Aorta (tissue), 5 donors: ENCODE measurements around the gene IFI27L2. TPM values are rescaled to one million over a fixed set of nuclear protein-coding genes. Genes with fewer than 3 reads are reported as not detected.
A peak's percentile ranks its signal among the peaks of the same experiment; 100 is the strongest.

Experiments used
- ATAC-seq: fragments of 200-7000 bp; cut with Tn5 transposase; one replicate; pipeline ENCODE4 v1.9.1; 2022; ENCODE audit warnings: moderate library complexity; ENCODE audit not compliant: low FRiP score
- DNase-seq, 2 donors: peaks; one replicate each; pipeline ENCODE4 v3.0.0-alpha.2; 2020
- H3K27ac ChIP-seq, 2 donors: one replicate each; pipeline ENCODE4 v1.5.1; 2013; ENCODE audit warnings: low read length in 2 of 2, mild to moderate bottlenecking in 2 of 2, moderate library complexity in 2 of 2, control low read depth in 1 of 2, inconsistent platforms in 1 of 2, low read depth in 1 of 2
- H3K27me3 ChIP-seq, 2 donors: one replicate each; pipeline ENCODE4 v1.6.1; 2013; ENCODE audit warnings: control low read depth in 1 of 2, low read length in 1 of 2, mild to moderate bottlenecking in 1 of 2, moderate library complexity in 1 of 2; ENCODE audit not compliant: insufficient read depth in 2 of 2, control insufficient read depth in 1 of 2
- H3K36me3 ChIP-seq, 2 donors: one replicate each; pipeline ENCODE4 v1.6.1; 2013; ENCODE audit warnings: control low read depth in 1 of 2, low read length in 1 of 2, mild to moderate bottlenecking in 1 of 2; ENCODE audit not compliant: insufficient read depth in 2 of 2, control insufficient read depth in 1 of 2
- H3K4me1 ChIP-seq, 2 donors: one replicate each; pipeline ENCODE4 v1.6.1; 2013; ENCODE audit warnings: low read length in 2 of 2, control low read depth in 1 of 2, mild to moderate bottlenecking in 1 of 2, moderate library complexity in 1 of 2; ENCODE audit not compliant: insufficient read depth in 2 of 2, control insufficient read depth in 1 of 2
- H3K4me3 ChIP-seq, 2 donors: one replicate each; pipeline ENCODE4 v1.5.1; 2013; ENCODE audit warnings: low read length in 2 of 2, control low read depth in 1 of 2, mild to moderate bottlenecking in 1 of 2
- H3K9me3 ChIP-seq: one replicate; pipeline ENCODE4 v1.6.1; 2013; ENCODE audit warnings: mild to moderate bottlenecking, low read length; ENCODE audit not compliant: control insufficient read depth
- WGBS, 2 donors: extraction: QIAGEN DNeasy Blood & Tissue Kit; methylation state at CpG; one replicate each; pipeline ENCODE4 v1.1.7; 2013; 5-methylcytosine and 5-hydroxymethylcytosine counted together
- intact Hi-C, 2 donors: fragments of 100-400 bp; cut with DNase I; formaldehyde crosslinking; loops; one replicate each; pipeline versions ENCODE4 v1.14.2 to v1.15.0; 2022
- polyA plus RNA-seq, 2 donors: library from polyadenylated mRNA; stranded (reverse); fragments of 200-250 nt; gene quantifications; one replicate each; pipeline ENCODE4 v1.2.3, GENCODE V29; 2013
- total RNA-seq, 2 donors: library from RNA; stranded (reverse); fragmentation: NEBNext Ultra II Directional; extraction: Animal tissue kit (Norgen Biotek cat#: 25700); gene quantifications; one replicate each; pipeline ENCODE4 v1.2.1, GENCODE V29; 2021
- donor health status: healthy with polysubstance abuse.
- donor health status: Bipolar disorder and iron deficiency.
- donor health status: DM: no; HTN: no; CAD: no.
- donor health status: DM: no; HTN: no; CAD: no.
- donor health status: DM: yes; HTN: yes; CAD: no.

The IFI27L2 gene
- total and polyA plus RNA-seq, 4 donors: 52.4 to 168 (median 103) TPM

DNA sequence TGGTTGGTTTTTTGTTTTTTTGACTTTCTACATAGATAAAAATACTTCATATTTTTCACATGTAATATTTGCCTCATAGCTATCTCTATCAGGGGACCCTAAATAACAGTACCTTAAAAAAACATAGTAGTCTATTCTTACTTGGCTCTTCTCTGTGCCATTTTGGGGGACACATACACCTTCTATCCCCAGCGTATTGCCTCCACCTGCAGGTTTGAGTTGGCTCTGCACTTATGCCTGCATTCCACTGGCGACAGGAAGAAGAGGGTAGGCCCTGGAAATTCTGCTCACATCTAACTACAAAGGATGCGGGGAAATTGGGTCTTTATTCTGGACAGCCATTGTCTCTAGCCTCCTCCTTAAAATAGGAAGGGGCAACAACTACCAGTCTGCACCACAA, 13.8 kb upstream of the IFI27L2 start:
- DNase-seq (no peak), ATAC-seq (no peak)
- no peaks in the 10 kb centered on the region for H3K27me3 ChIP-seq
- no peaks in the 10 kb centered on the region for H3K36me3 ChIP-seq
- H3K4me1 ChIP-seq: no peaks in the 10 kb centered on the region
- no peak overlapping the region for H3K27ac ChIP-seq
- WGBS, 2 donors: 78 to 79% methylated on average over 3 of the region's 3 CpGs
- intact Hi-C loops: no loop called here
- no peak overlapping the region for H3K4me3 ChIP-seq
- no peaks in the 10 kb centered on the region for H3K9me3 ChIP-seq

DNA sequence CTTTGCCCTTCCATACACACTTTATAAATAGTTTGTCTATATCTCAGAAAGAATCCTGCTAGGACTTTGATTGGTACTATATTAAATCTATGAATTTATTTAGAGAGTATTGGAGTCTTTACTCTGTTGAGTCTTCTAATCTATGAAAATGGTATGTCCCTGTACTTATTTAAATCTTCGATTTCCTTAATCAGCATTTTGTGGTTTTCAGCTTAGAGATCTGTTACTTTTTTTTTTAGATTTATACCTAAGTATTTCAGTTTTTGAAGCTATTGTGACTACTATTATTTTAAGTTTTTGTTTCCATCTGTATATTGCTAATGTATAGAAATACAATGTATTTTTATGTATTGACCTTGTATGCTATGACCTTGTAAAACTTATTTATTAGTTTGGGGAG, 13.4 kb upstream of the IFI27L2 start:
- 88 to 96% methylated on average over 1 of the region's 1 CpG for WGBS, 2 donors
- H3K27ac ChIP-seq: no peak overlapping the region
- no peaks in the 10 kb centered on the region for H3K36me3 ChIP-seq
- H3K9me3 ChIP-seq: no peaks in the 10 kb centered on the region
- no peak for ATAC-seq
- H3K4me3 ChIP-seq: no peak overlapping the region
- intact Hi-C loops: no loop called here
- DNase-seq: no peak
- H3K27me3 ChIP-seq: no peaks in the 10 kb centered on the region
- H3K4me1 ChIP-seq: no peaks in the 10 kb centered on the region

DNA sequence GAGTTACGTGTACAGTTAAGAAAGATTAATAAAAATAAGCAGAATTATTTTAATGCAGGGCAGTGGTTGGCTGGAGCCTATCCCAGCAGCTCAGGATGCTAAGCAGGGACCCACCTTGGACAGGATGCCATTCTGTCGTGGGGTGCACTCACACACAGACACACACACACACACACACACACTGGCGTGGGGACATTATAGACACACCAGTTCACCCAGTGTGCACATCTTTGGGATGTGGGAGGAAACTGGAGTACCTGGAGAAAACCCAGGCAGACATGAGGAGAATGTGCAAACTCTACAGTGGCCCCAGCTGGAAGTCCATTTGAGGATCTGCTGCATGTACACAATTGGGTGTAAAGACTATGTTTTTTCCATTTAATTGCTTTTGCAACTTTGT, 12.8 kb upstream of the IFI27L2 start:
- no peaks in the 10 kb centered on the region for H3K27me3 ChIP-seq
- intact Hi-C loops: no loop called here
- H3K4me3 ChIP-seq: no peak overlapping the region
- no peak overlapping the region for H3K27ac ChIP-seq
- no peaks in the 10 kb centered on the region for H3K4me1 ChIP-seq
- DNase-seq (no peak), ATAC-seq (no peak)
- 58 to 66% methylated on average over 3 of the region's 3 CpGs for WGBS, 2 donors
- H3K9me3 ChIP-seq: no peaks in the 10 kb centered on the region
- H3K36me3 ChIP-seq: no peaks in the 10 kb centered on the region

DNA sequence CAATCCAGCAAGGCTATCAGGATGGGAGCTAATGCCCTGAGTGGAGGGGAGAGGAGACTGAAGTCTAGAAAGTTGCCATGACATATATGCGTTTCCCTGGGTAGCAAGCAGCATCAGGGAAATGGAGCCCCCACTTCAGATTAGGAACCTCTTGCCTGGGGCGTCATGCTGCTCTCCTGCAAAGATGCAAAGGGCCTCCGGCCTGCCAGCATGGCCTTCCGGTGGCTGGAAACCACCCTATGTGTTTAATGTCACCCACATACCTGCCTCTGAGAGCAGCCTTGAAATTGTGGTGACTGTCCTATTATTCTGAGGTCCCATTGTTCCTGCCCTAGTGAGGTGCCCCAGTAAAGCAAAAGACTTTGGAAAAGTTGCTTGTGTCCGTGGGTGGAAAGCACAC, 10.0 kb upstream of the IFI27L2 start:
- ATAC-seq (no peak), DNase-seq (no peak)
- intact Hi-C loops: loop anchor here in 1 of 2 donors (5.0 kb wide), 2 partner anchors 38 to 202 kb away; no protein-coding TSS in a partner anchor
- H3K9me3 ChIP-seq: peaks cover 4% of the 10 kb centered on the region
- no peaks in the 10 kb centered on the region for H3K36me3 ChIP-seq
- no peak overlapping the region for H3K27ac ChIP-seq
- no peaks in the 10 kb centered on the region for H3K27me3 ChIP-seq
- 87 to 95% methylated on average over 5 of the region's 5 CpGs for WGBS, 2 donors
- no peaks in the 10 kb centered on the region for H3K4me1 ChIP-seq
- H3K4me3 ChIP-seq: no peak overlapping the region

DNA sequence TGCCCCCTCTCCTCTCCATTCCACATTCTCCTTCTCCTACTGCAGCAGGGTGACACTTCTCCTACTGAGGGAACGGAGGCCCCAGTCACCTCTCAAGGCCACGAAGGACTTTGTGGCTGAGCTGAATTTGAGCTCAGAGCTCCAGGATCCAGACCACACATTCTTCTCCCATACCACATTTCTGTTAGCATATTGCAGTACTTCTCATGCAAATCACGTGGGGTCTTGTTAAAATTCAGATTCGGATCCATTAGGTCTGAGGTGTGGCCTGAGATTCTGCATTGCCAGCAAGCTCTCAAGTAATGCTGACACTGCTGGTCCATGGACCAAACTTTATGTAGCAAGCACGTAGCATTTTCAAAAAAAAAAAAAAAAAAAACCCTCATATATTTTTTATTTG, 9.6 kb upstream of the IFI27L2 start:
- Histone ChIP-seq H3K9me3 (peaks cover 4% of the 10 kb centered on the region), H3K4me3 (no peak overlapping the region), H3K27me3 (no peaks in the 10 kb centered on the region), H3K27ac (no peak overlapping the region), H3K4me1 (no peaks in the 10 kb centered on the region), H3K36me3 (no peaks in the 10 kb centered on the region)
- WGBS, 2 donors: 68 to 81% methylated on average over 5 of the region's 5 CpGs
- DNase-seq: no peak
- no peak for ATAC-seq
- intact Hi-C loops: loop anchor here in 1 of 2 donors (5.0 kb wide), 2 partner anchors 38 to 202 kb away; no protein-coding TSS in a partner anchor

DNA sequence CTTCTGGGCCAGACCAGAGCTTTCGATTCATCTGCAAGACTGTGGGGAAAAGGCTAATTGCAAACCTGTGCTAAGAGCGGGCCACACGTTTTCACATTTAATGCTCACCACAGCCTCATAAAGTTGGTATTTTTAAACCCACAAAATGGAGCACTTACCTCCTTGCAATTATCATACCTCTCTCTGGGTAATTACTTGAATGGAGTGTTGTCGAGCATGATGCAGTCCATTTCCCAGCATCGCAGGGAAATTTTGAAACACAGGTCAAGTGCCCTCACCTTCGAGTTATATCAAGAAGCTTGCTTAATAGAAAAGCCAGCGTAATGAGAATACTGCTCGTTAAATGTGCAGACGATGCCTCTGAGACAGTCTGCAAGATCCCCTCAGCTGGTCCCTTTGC, 8.8 kb upstream of the IFI27L2 start:
- ATAC-seq: no peak
- Histone ChIP-seq H3K4me1 (no peaks in the 10 kb centered on the region), H3K9me3 (peaks cover 4% of the 10 kb centered on the region), H3K27me3 (no peaks in the 10 kb centered on the region), H3K4me3 (no peak overlapping the region), H3K27ac (no peak overlapping the region), H3K36me3 (no peaks in the 10 kb centered on the region)
- intact Hi-C loops: loop anchor here in 1 of 2 donors (5.0 kb wide), 2 partner anchors 39 to 201 kb away; no protein-coding TSS in a partner anchor
- no peak for DNase-seq
- whole genome bisulfite sequencing, 2 donors: 90 to 93% methylated on average over 9 of the region's 9 CpGs

DNA sequence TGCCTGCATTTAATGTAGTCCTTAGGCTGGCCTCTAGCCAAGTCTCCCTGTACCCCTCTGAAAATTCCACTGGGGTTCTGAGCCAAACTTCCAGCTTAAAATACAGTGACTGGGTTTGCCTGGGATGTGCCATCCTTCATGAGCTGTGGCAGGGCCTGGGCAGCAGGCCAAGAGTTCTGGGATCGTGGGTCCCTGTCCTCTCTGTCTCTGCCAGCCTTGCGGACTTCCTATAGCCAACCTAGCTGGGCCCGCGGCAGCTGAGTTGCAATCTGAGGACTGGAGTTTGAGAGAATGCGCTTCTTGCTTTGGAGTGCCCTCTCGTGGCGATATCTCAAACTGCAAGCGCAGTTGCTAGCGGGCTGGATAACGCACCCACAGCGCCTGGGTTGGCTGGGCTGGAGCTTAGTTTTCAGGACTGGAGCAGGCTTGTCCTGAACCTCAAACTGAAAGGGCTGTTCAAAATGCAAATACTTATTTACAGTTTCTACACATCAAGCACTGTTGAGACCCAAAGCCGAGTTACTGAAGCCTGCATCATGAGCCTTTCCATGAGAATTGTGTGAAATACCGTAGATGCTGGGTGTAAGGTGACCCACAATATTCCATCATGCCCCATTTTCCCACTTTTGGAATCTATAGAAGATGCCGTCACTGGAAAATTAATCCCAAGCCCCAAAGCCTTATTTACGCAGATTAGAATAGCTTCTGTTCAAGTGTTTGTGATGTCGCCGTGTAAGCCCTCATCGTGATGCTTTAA, 7.3 kb upstream of the IFI27L2 start:
- H3K4me3 ChIP-seq: no peak overlapping the region
- H3K9me3 ChIP-seq: peaks cover 4% of the 10 kb centered on the region
- ATAC-seq (peak; percentile 92), DNase-seq (peak; percentile 92 to 96)
- H3K4me1 ChIP-seq: no peaks in the 10 kb centered on the region
- no peaks in the 10 kb centered on the region for H3K27me3 ChIP-seq
- H3K36me3 ChIP-seq: no peaks in the 10 kb centered on the region
- WGBS, 2 donors: 30 to 31% methylated on average over 18 of the region's 18 CpGs
- H3K27ac ChIP-seq: no peak overlapping the region
- intact Hi-C loops: loop anchor here (1.0 to 5.0 kb wide), 4 partner anchors 41 to 199 kb away; no protein-coding TSS in a partner anchor

DNA sequence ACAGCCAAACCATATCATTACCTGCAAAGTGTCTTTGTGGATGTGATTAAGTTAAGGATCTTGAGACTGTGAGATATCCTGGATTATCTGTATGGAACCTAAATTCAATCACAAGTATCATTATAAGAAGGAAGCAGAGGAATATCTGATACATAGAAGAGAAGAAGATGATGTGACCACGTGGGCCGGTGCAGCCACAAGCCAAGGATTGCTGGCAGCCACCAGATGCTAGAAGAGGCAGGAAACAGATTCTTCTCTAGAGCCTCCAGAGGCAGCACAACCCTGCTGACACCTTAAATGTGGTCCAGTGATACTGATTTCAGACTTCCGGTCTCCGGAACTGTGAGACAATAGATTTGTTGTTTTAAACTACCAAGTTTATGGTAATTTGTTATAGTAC, 6.1 kb upstream of the IFI27L2 start:
- DNase-seq (no peak), ATAC-seq (no peak)
- peaks cover 4% of the 10 kb centered on the region for H3K9me3 ChIP-seq
- H3K27me3 ChIP-seq: no peaks in the 10 kb centered on the region
- H3K27ac ChIP-seq: no peak overlapping the region
- H3K36me3 ChIP-seq: no peaks in the 10 kb centered on the region
- 79 to 87% methylated on average over 4 of the region's 4 CpGs for WGBS, 2 donors
- H3K4me1 ChIP-seq: no peaks in the 10 kb centered on the region
- no peak overlapping the region for H3K4me3 ChIP-seq
- intact Hi-C loops: loop anchor here in 1 of 2 donors (5.0 kb wide), 2 partner anchors 42 to 198 kb away; no protein-coding TSS in a partner anchor

DNA sequence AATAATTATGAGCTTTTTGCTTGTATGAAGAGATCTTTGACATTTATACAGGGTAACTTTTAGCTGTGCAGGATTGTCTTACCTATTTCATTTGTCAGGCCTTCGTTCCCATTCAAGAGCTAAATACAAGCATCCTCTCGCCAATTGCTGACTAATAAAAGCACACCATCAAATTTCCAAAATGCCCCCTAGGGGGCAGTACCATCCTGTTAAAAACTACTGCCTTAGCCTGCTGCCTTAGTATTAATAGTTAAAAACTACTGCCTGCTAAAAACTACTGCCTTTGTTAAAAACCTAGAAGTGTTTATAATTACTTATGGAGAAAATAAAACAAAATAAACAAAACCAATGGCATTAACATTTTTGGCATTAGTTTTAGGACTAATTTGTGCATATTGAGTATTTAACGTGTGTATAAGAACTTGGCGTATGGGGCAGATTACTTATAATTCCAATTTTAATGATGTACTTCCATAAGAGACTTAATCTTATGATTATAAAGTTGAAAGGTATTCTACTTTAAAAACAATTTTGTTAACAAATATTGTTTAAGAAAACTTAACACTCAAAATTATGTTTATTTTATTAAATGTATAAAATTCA, 3.0 kb upstream of the IFI27L2 start:
- ATAC-seq: no peak
- H3K9me3 ChIP-seq: peaks cover 4% of the 10 kb centered on the region
- 36 to 40% methylated on average over 4 of the region's 4 CpGs for WGBS, 2 donors
- no peak overlapping the region for H3K27ac ChIP-seq
- H3K4me3 ChIP-seq: no peak overlapping the region
- H3K27me3 ChIP-seq: no peaks in the 10 kb centered on the region
- no peaks in the 10 kb centered on the region for H3K4me1 ChIP-seq
- DNase-seq: no peak
- H3K36me3 ChIP-seq: no peaks in the 10 kb centered on the region
- intact Hi-C loops: no loop called here
